ENCODE data around the gene GIGYF1.

DNA sequence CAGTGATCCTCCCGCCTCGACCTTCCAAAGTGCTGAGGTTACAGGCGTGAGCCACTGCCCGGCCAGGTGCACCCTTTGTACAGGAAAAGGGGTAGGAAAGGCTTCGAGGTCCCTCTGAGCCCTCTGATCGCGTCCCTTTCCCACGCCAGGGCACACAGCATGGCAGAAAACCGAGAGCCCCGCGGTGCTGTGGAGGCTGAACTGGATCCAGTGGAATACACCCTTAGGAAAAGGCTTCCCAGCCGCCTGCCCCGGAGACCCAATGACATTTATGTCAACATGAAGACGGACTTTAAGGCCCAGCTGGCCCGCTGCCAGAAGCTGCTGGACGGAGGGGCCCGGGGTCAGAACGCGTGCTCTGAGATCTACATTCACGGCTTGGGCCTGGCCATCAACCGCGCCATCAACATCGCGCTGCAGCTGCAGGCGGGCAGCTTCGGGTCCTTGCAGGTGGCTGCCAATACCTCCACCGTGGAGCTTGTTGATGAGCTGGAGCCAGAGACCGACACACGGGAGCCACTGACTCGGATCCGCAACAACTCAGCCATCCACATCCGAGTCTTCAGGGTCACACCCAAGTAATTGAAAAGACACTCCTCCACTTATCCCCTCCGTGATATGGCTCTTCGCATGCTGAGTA lies 12.7 kb upstream of the GIGYF1 start:
- no peak for TF ChIP-seq POLR2A (IDR thresholded peaks at IDR 0.05)
- TF ChIP-seq, protein P1, sequence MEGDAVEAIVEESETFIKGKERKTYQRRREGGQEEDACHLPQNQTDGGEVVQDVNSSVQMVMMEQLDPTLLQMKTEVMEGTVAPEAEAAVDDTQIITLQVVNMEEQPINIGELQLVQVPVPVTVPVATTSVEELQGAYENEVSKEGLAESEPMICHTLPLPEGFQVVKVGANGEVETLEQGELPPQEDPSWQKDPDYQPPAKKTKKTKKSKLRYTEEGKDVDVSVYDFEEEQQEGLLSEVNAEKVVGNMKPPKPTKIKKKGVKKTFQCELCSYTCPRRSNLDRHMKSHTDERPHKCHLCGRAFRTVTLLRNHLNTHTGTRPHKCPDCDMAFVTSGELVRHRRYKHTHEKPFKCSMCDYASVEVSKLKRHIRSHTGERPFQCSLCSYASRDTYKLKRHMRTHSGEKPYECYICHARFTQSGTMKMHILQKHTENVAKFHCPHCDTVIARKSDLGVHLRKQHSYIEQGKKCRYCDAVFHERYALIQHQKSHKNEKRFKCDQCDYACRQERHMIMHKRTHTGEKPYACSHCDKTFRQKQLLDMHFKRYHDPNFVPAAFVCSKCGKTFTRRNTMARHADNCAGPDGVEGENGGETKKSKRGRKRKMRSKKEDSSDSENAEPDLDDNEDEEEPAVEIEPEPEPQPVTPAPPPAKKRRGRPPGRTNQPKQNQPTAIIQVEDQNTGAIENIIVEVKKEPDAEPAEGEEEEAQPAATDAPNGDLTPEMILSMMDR (IDR thresholded peaks at IDR 0.05) = no peak
- TF ChIP-seq POLR2AphosphoS5 (IDR thresholded peaks at IDR 0.05) = no peak

Measured in stomach (tissue), 4 donors.